GM13977 (cell line): ENCODE results near the gene LILRB3.
"Not testable (repeated sequence)": the region's sequence is repeated elsewhere in the genome, so short reads cannot be mapped to it uniquely, and the experiment has no call there.

Experiments
- DNase-seq: peaks from one replicate; pipeline ENCODE4 v3.0.0; 2012; ENCODE audit warnings: low spot score
- CTCF ChIP-seq: IDR thresholded peaks from 2 replicates; pipeline ENCODE4 v1.5.1; 2012; ENCODE audit warnings: mild to moderate bottlenecking, control low read depth; ENCODE audit not compliant: insufficient read depth; ENCODE audit errors: extremely low read depth, missing control alignments
- in situ Hi-C: fragments of 300-500 bp; cut with MboI; formaldehyde crosslinking; loops from one replicate; pipeline ENCODE4 v1.12.0; 2022; ENCODE audit warnings: low sequenced_read_pairs, low pct_unique_long_range_greater_than_20kb, mixed read lengths, inconsistent platforms; ENCODE audit not compliant: unreplicated experiment

Gene LILRB3

GRCh38 chr19:54209058-54209810, 13.6 kb downstream of the LILRB3 start:
- no peak for DNase-seq
- in situ Hi-C loops, result no loop called here
- TF ChIP-seq CTCF, result no peak

GRCh38 chr19:54208784-54209057, 14.1 kb downstream of the LILRB3 start:
- in situ Hi-C loops, result no loop called here
- DNase-seq, result no peak
- no peak for TF ChIP-seq CTCF

GRCh38 chr19:54207983-54208783, 14.6 kb downstream of the LILRB3 start:
- in situ Hi-C loops, result no loop called here
- DNase-seq, result peak; percentile 61
- TF ChIP-seq CTCF, result no peak

GRCh38 chr19:54207676-54207982, 15.2 kb downstream of the LILRB3 start:
- no peak for DNase-seq
- no peak for TF ChIP-seq CTCF
- in situ Hi-C loops, result no loop called here

- DNase-seq, in situ Hi-C loops: not testable (repeated sequence)
Observed at GRCh38 chr19:54207193-54207592, 15.6 kb downstream of the LILRB3 start.

- no peak for DNase-seq
- TF ChIP-seq CTCF, result no peak
- in situ Hi-C loops, result no loop called here
Observed at GRCh38 chr19:54206831-54207177, 16.0 kb downstream of the LILRB3 start.

GRCh38 chr19:54206030-54206830, 16.6 kb downstream of the LILRB3 start:
- no peak for DNase-seq
- in situ Hi-C loops, result no loop called here

More at GRCh38 chr19:54206030-54206830, 16.6 kb downstream of the LILRB3 start:
- TF ChIP-seq CTCF, result no peak
